SU-DHL-6 (cell line): Measurements from ENCODE around the gene IL36RN.
"Not testable (repeated sequence)": the region's sequence is repeated elsewhere in the genome, so short reads cannot be mapped to it uniquely, and the experiment has no call there.

Experiments
- EZH2phosphoT487 ChIP-seq: fragments of 200-600 bp; sonication (generic), shearing (Covaris generic); conservative IDR thresholded peaks from 2 replicates; pipeline ENCODE4 v1.6.1; 2018; ENCODE audit warnings: mild to moderate bottlenecking, antibody characterized with exemption, low read length, moderate library complexity, mixed read lengths
- TF ChIP-seq, protein P1 (sequence below): fragments of 200-600 bp; sonication (generic); IDR thresholded peaks from one replicate; pipeline ENCODE4 v1.5.1; 2017; ENCODE audit warnings: antibody characterized with exemption, mild to moderate bottlenecking, low read length, moderate library complexity; ENCODE audit not compliant: insufficient read depth, poor library complexity, severe bottlenecking

DNA sequence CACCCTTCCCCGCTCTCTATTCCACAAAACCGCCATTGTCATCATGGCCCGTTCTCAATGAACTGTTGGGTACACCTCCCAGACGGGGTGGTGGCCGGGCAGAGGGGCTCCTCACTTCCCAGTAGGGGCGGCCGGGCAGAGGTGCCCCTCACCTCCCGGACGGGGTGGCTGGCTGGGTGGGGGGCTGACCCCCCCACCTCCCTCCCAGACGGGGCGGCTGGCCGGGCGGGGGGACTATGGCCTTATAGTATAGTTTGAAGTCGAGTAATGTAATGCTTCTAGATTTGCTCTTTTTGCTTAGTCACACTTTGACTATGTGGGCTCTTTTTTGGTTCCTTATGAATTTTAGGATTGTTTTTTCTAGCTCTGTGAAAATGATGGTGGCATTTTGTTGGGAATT is 37.3 kb downstream of the IL36RN start:
- TF ChIP-seq, protein P1, sequence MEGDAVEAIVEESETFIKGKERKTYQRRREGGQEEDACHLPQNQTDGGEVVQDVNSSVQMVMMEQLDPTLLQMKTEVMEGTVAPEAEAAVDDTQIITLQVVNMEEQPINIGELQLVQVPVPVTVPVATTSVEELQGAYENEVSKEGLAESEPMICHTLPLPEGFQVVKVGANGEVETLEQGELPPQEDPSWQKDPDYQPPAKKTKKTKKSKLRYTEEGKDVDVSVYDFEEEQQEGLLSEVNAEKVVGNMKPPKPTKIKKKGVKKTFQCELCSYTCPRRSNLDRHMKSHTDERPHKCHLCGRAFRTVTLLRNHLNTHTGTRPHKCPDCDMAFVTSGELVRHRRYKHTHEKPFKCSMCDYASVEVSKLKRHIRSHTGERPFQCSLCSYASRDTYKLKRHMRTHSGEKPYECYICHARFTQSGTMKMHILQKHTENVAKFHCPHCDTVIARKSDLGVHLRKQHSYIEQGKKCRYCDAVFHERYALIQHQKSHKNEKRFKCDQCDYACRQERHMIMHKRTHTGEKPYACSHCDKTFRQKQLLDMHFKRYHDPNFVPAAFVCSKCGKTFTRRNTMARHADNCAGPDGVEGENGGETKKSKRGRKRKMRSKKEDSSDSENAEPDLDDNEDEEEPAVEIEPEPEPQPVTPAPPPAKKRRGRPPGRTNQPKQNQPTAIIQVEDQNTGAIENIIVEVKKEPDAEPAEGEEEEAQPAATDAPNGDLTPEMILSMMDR = not testable (repeated sequence)
- not testable (repeated sequence) for TF ChIP-seq EZH2phosphoT487
